HEK293 (cell line): ENCODE results near the gene BCAS2.

Experiments used
- CTCF ChIA-PET: fragments of 350-600 bp; formaldehyde crosslinking; extraction: SDS; loops from one replicate; lab custom pipeline; 2021; ENCODE audit warnings: antibody characterized with exemption; lab: Yijun Ruan, JAX
- POLR2A ChIA-PET: fragments of 300-600 bp; formaldehyde crosslinking; extraction: SDS; loops from one replicate; lab custom pipeline; 2020; ENCODE audit warnings: antibody characterized with exemption, inconsistent platforms; lab: Yijun Ruan, JAX
- H3K27ac ChIP-seq: fragments of 200-500 bp; sonication (Bioruptor generic); 2 replicates; pipeline ENCODE4 v1.5.1; 2014; ENCODE audit warnings: low read depth, low read length, control low read depth, inconsistent platforms; ENCODE audit errors: extremely low read depth
- H3K36me3 ChIP-seq, 2 experiments: fragments of 200-500 bp in 1 of 2; sonication (Bioruptor generic) in 1 of 2; 1 replicate in 1 of 2; 2 replicates in 1 of 2; pipeline ENCODE4 v1.5.1; 2014 to 2017; ENCODE audit warnings: inconsistent platforms in 2 of 2, low read length in 2 of 2; ENCODE audit not compliant: control insufficient read depth in 2 of 2, insufficient read depth in 1 of 2
- H3K4me1 ChIP-seq: fragments of 200-500 bp; sonication (Bioruptor generic); 2 replicates; pipeline ENCODE4 v1.5.1; 2014; ENCODE audit warnings: mild to moderate bottlenecking, low read length, inconsistent platforms; ENCODE audit not compliant: control insufficient read depth, insufficient read depth
- H3K4me3 ChIP-seq: 2 replicates; pipeline ENCODE4 v1.5.1; 2011; ENCODE audit warnings: low read depth, mild to moderate bottlenecking, control low read depth, low read length, moderate library complexity
- H3K9me3 ChIP-seq: fragments of 200-500 bp; sonication (Bioruptor generic); 2 replicates; pipeline ENCODE4 v1.5.1; 2014; ENCODE audit warnings: low read depth, low read length, inconsistent platforms; ENCODE audit not compliant: control insufficient read depth, insufficient read depth
- AEBP2 ChIP-seq: fragments of 450-650 bp; formaldehyde crosslinking; IDR thresholded peaks from 2 replicates; pipeline ENCODE4 v1.5.1; 2016; ENCODE audit warnings: missing biosample characterization, missing genetic modification characterization, borderline replicate concordance
- MEIS1 ChIP-seq: sonication (generic); formaldehyde crosslinking; IDR thresholded peaks from 2 replicates; pipeline ENCODE4 v1.8.1; 2022; ENCODE audit warnings: missing genetic modification reagents, mild to moderate bottlenecking, borderline replicate concordance
- ZBTB48 ChIP-seq: fragments of 450-650 bp; formaldehyde crosslinking; IDR thresholded peaks from 2 replicates; pipeline ENCODE4 v1.5.1; 2016; ENCODE audit warnings: missing biosample characterization, missing genetic modification characterization
- ZEB2 ChIP-seq: fragments of 450-650 bp; formaldehyde crosslinking; IDR thresholded peaks from 2 replicates; pipeline ENCODE4 v1.5.1; 2016; ENCODE audit warnings: missing biosample characterization, missing genetic modification characterization
- ZNF10 ChIP-seq: fragments of 450-650 bp; formaldehyde crosslinking; IDR thresholded peaks from 2 replicates; pipeline ENCODE4 v1.5.1; 2017; ENCODE audit warnings: missing biosample characterization, missing genetic modification characterization
- ZNF146 ChIP-seq: fragments of 450-650 bp; formaldehyde crosslinking; IDR thresholded peaks from 2 replicates; pipeline ENCODE4 v1.5.1; 2016; ENCODE audit warnings: missing biosample characterization, missing genetic modification characterization
- ZNF184 ChIP-seq: fragments of 450-650 bp; IDR thresholded peaks from 2 replicates; pipeline ENCODE4 v1.5.1; 2018; ENCODE audit warnings: missing biosample characterization, mild to moderate bottlenecking, missing genetic modification characterization
- ZNF202 ChIP-seq: fragments of 450-650 bp; formaldehyde crosslinking; IDR thresholded peaks from 2 replicates; pipeline ENCODE4 v1.5.1; 2016; ENCODE audit warnings: missing biosample characterization, missing genetic modification characterization, borderline replicate concordance
- ZNF335 ChIP-seq: fragments of 450-650 bp; formaldehyde crosslinking; conservative IDR thresholded peaks from 2 replicates; pipeline ENCODE4 v1.5.1; 2016; ENCODE audit warnings: missing biosample characterization, missing genetic modification characterization
- ZNF37A ChIP-seq: fragments of 450-650 bp; IDR thresholded peaks from 2 replicates; pipeline ENCODE4 v1.5.1; 2018; ENCODE audit warnings: missing biosample characterization, missing genetic modification characterization
- ZNF513 ChIP-seq: fragments of 450-650 bp; IDR thresholded peaks from 2 replicates; pipeline ENCODE4 v1.5.1; 2018; ENCODE audit warnings: missing biosample characterization, missing genetic modification characterization
- ZNF549 ChIP-seq: fragments of 450-650 bp; IDR thresholded peaks from 2 replicates; pipeline ENCODE4 v1.5.1; 2018; ENCODE audit warnings: missing biosample characterization, missing genetic modification characterization, mild to moderate bottlenecking, inconsistent platforms, moderate library complexity
- ZNF596 ChIP-seq: fragments of 450-650 bp; IDR thresholded peaks from 2 replicates; pipeline ENCODE4 v1.5.0; 2018; ENCODE audit warnings: missing biosample characterization, mild to moderate bottlenecking, missing genetic modification characterization, moderate library complexity
- ZNF843 ChIP-seq: fragments of 450-650 bp; formaldehyde crosslinking; IDR thresholded peaks from 2 replicates; pipeline ENCODE4 v1.5.1; 2016; ENCODE audit warnings: missing biosample characterization, missing genetic modification characterization
- TF ChIP-seq, protein P1 (sequence below): fragments of 450-650 bp; formaldehyde crosslinking; IDR thresholded peaks from 2 replicates; pipeline ENCODE4 v1.5.1; 2016; ENCODE audit warnings: missing biosample characterization, missing genetic modification characterization, borderline replicate concordance
- TF ChIP-seq, protein P2 (sequence below): fragments of 450-650 bp; formaldehyde crosslinking; IDR thresholded peaks from 2 replicates; pipeline ENCODE4 v1.5.1; 2016; ENCODE audit warnings: missing biosample characterization, missing genetic modification characterization

Gene BCAS2

GRCh38 chr1:114547076-114547475, 34.3 kb downstream of the BCAS2 start:
- H3K9me3 ChIP-seq: no peaks in the 10 kb centered on the region
- ChIA-PET POLR2A (no interaction called here), CTCF (no interaction called here)
- H3K27ac ChIP-seq: no peak overlapping the region
- H3K36me3 ChIP-seq: no peaks in the 10 kb centered on the region
- no peaks in the 10 kb centered on the region for H3K4me1 ChIP-seq
- TF ChIP-seq ZNF335 (tag by site-specific recombination) (no peak), ZNF146 (no peak), ZNF843 (tag by site-specific recombination) (no peak), ZEB2 (tag by site-specific recombination) (no peak), ZBTB48 (tag by site-specific recombination) (no peak), ZNF202 (tag by site-specific recombination) (no peak), ZNF37A (tag by site-specific recombination) (no peak), AEBP2 (tag by site-specific recombination) (no peak)
- H3K4me3 ChIP-seq: no peak overlapping the region

GRCh38 chr1:114545796-114546195, 35.6 kb downstream of the BCAS2 start:
- CTCF ChIA-PET: no interaction called here
- POLR2A ChIA-PET: no interaction called here
- Histone ChIP-seq H3K4me1 (no peaks in the 10 kb centered on the region), H3K36me3 (no peaks in the 10 kb centered on the region), H3K27ac (no peak overlapping the region), H3K9me3 (no peaks in the 10 kb centered on the region), H3K4me3 (no peak overlapping the region)
- TF ChIP-seq ZNF184 (tag by site-specific recombination): no peak
- no peak for TF ChIP-seq ZNF513 (tag by site-specific recombination)
- TF ChIP-seq, protein P1, sequence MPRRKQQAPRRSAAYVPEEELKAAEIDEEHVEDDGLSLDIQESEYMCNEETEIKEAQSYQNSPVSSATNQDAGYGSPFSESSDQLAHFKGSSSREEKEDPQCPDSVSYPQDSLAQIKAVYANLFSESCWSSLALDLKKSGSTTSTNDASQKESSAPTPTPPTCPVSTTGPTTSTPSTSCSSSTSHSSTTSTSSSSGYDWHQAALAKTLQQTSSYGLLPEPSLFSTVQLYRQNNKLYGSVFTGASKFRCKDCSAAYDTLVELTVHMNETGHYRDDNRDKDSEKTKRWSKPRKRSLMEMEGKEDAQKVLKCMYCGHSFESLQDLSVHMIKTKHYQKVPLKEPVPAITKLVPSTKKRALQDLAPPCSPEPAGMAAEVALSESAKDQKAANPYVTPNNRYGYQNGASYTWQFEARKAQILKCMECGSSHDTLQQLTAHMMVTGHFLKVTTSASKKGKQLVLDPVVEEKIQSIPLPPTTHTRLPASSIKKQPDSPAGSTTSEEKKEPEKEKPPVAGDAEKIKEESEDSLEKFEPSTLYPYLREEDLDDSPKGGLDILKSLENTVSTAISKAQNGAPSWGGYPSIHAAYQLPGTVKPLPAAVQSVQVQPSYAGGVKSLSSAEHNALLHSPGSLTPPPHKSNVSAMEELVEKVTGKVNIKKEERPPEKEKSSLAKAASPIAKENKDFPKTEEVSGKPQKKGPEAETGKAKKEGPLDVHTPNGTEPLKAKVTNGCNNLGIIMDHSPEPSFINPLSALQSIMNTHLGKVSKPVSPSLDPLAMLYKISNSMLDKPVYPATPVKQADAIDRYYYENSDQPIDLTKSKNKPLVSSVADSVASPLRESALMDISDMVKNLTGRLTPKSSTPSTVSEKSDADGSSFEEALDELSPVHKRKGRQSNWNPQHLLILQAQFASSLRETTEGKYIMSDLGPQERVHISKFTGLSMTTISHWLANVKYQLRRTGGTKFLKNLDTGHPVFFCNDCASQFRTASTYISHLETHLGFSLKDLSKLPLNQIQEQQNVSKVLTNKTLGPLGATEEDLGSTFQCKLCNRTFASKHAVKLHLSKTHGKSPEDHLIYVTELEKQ (tag by site-specific recombination): no peak
- TF ChIP-seq, protein P2, sequence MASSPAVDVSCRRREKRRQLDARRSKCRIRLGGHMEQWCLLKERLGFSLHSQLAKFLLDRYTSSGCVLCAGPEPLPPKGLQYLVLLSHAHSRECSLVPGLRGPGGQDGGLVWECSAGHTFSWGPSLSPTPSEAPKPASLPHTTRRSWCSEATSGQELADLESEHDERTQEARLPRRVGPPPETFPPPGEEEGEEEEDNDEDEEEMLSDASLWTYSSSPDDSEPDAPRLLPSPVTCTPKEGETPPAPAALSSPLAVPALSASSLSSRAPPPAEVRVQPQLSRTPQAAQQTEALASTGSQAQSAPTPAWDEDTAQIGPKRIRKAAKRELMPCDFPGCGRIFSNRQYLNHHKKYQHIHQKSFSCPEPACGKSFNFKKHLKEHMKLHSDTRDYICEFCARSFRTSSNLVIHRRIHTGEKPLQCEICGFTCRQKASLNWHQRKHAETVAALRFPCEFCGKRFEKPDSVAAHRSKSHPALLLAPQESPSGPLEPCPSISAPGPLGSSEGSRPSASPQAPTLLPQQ (tag by site-specific recombination): no peak
- no peak for TF ChIP-seq ZNF549
- no peak for TF ChIP-seq MEIS1 (CRISPR knock-in tag)
- TF ChIP-seq ZNF596: no peak
- no peak for TF ChIP-seq ZNF10 (tag by site-specific recombination)
